HEK293 (cell line): Measurements from ENCODE around the gene WNT11.

ENCODE experiments used
- CTCF ChIA-PET: fragments of 350-600 bp; formaldehyde crosslinking; extraction: SDS; loops from one replicate; lab custom pipeline; 2021; ENCODE audit warnings: antibody characterized with exemption; lab: Yijun Ruan, JAX
- POLR2A ChIA-PET: fragments of 300-600 bp; formaldehyde crosslinking; extraction: SDS; loops from one replicate; lab custom pipeline; 2020; ENCODE audit warnings: antibody characterized with exemption, inconsistent platforms; lab: Yijun Ruan, JAX
- H3K27ac ChIP-seq: fragments of 200-500 bp; sonication (Bioruptor generic); 2 replicates; pipeline ENCODE4 v1.5.1; 2014; ENCODE audit warnings: low read depth, low read length, control low read depth, inconsistent platforms; ENCODE audit errors: extremely low read depth
- H3K36me3 ChIP-seq, 2 experiments: fragments of 200-500 bp in 1 of 2; sonication (Bioruptor generic) in 1 of 2; 1 replicate in 1 of 2; 2 replicates in 1 of 2; pipeline ENCODE4 v1.5.1; 2014 to 2017; ENCODE audit warnings: inconsistent platforms in 2 of 2, low read length in 2 of 2; ENCODE audit not compliant: control insufficient read depth in 2 of 2, insufficient read depth in 1 of 2
- H3K4me1 ChIP-seq: fragments of 200-500 bp; sonication (Bioruptor generic); 2 replicates; pipeline ENCODE4 v1.5.1; 2014; ENCODE audit warnings: mild to moderate bottlenecking, low read length, inconsistent platforms; ENCODE audit not compliant: control insufficient read depth, insufficient read depth
- H3K4me3 ChIP-seq: 2 replicates; pipeline ENCODE4 v1.5.1; 2011; ENCODE audit warnings: low read depth, mild to moderate bottlenecking, control low read depth, low read length, moderate library complexity
- H3K9me3 ChIP-seq: fragments of 200-500 bp; sonication (Bioruptor generic); 2 replicates; pipeline ENCODE4 v1.5.1; 2014; ENCODE audit warnings: low read depth, low read length, inconsistent platforms; ENCODE audit not compliant: control insufficient read depth, insufficient read depth
- BCL11A ChIP-seq: fragments of 450-650 bp; formaldehyde crosslinking; IDR thresholded peaks from 2 replicates; pipeline ENCODE4 v1.5.1; 2016; ENCODE audit warnings: low read depth, missing biosample characterization, missing genetic modification characterization
- CTCF ChIP-seq: fragments of 450-650 bp; formaldehyde crosslinking; IDR thresholded peaks from 2 replicates; pipeline ENCODE4 v1.5.1; 2016; ENCODE audit warnings: missing biosample characterization, missing genetic modification characterization
- GLI2 ChIP-seq: fragments of 450-650 bp; formaldehyde crosslinking; IDR thresholded peaks from 2 replicates; pipeline ENCODE4; 2017; ENCODE audit warnings: missing biosample characterization, missing genetic modification characterization, low read depth, borderline replicate concordance
- SP2 ChIP-seq: fragments of 450-650 bp; formaldehyde crosslinking; IDR thresholded peaks from 2 replicates; pipeline ENCODE4 v1.5.1; 2016; ENCODE audit warnings: missing biosample characterization, missing genetic modification characterization
- ZBTB48 ChIP-seq: fragments of 450-650 bp; formaldehyde crosslinking; IDR thresholded peaks from 2 replicates; pipeline ENCODE4 v1.5.1; 2016; ENCODE audit warnings: missing biosample characterization, missing genetic modification characterization
- ZFP41 ChIP-seq: fragments of 450-650 bp; formaldehyde crosslinking; IDR thresholded peaks from 2 replicates; pipeline ENCODE4 v1.5.1; 2016; ENCODE audit warnings: missing biosample characterization, missing genetic modification characterization, borderline replicate concordance
- ZNF112 ChIP-seq: fragments of 450-650 bp; formaldehyde crosslinking; IDR thresholded peaks from 2 replicates; pipeline ENCODE4 v1.5.0; 2017; ENCODE audit warnings: missing biosample characterization, missing genetic modification characterization
- ZNF184 ChIP-seq: fragments of 450-650 bp; IDR thresholded peaks from 2 replicates; pipeline ENCODE4 v1.5.1; 2018; ENCODE audit warnings: missing biosample characterization, mild to moderate bottlenecking, missing genetic modification characterization
- ZNF221 ChIP-seq: fragments of 450-650 bp; formaldehyde crosslinking; IDR thresholded peaks from 2 replicates; pipeline ENCODE4 v1.5.1; 2017; ENCODE audit warnings: missing biosample characterization, missing genetic modification characterization, borderline replicate concordance
- ZNF223 ChIP-seq: fragments of 450-650 bp; formaldehyde crosslinking; IDR thresholded peaks from 2 replicates; pipeline ENCODE4 v1.5.1; 2016; ENCODE audit warnings: missing biosample characterization, missing genetic modification characterization
- ZNF433 ChIP-seq: fragments of 450-650 bp; formaldehyde crosslinking; IDR thresholded peaks from 2 replicates; pipeline ENCODE4 v1.5.1; 2016; ENCODE audit warnings: missing biosample characterization, missing genetic modification characterization, low read depth
- ZNF501 ChIP-seq: fragments of 450-650 bp; formaldehyde crosslinking; IDR thresholded peaks from 2 replicates; pipeline ENCODE4 v1.5.1; 2016; ENCODE audit warnings: missing biosample characterization, missing genetic modification characterization
- ZNF529 ChIP-seq: fragments of 450-650 bp; formaldehyde crosslinking; IDR thresholded peaks from 2 replicates; pipeline ENCODE4 v1.5.1; 2017; ENCODE audit warnings: missing genetic modification characterization, missing biosample characterization; ENCODE audit not compliant: insufficient replicate concordance
- ZNF639 ChIP-seq: fragments of 450-650 bp; formaldehyde crosslinking; IDR thresholded peaks from 2 replicates; pipeline ENCODE4 v1.5.1; 2016; ENCODE audit warnings: missing biosample characterization, missing genetic modification characterization
- ZNF670 ChIP-seq: fragments of 450-650 bp; formaldehyde crosslinking; IDR thresholded peaks from 2 replicates; pipeline ENCODE4 v1.5.1; 2016; ENCODE audit warnings: missing biosample characterization, missing genetic modification characterization, low read depth
- ZNF768 ChIP-seq: fragments of 450-650 bp; formaldehyde crosslinking; IDR thresholded peaks from 2 replicates; pipeline ENCODE4 v1.5.1; 2018; ENCODE audit warnings: missing biosample characterization, mild to moderate bottlenecking, missing genetic modification characterization
- ZSCAN18 ChIP-seq: fragments of 450-650 bp; formaldehyde crosslinking; IDR thresholded peaks from 2 replicates; pipeline ENCODE4 v1.5.1; 2016; ENCODE audit warnings: missing biosample characterization, missing genetic modification characterization

The WNT11 gene

GRCh38 chr11:76228875-76229149, 22.5 kb upstream of the WNT11 start:
- Histone ChIP-seq H3K9me3 (no peaks in the 10 kb centered on the region), H3K4me1 (no peaks in the 10 kb centered on the region), H3K4me3 (no peak overlapping the region), H3K36me3 (no peaks in the 10 kb centered on the region), H3K27ac (no peak overlapping the region)
- CTCF ChIA-PET: interaction anchor here (0.7 kb wide), 1 partner anchor 492 kb away, joined by 3 read pairs; no protein-coding TSS in a partner anchor
- POLR2A ChIA-PET: no interaction called here
- TF ChIP-seq ZBTB48: no peak
- no peak for TF ChIP-seq ZNF221 (tag by site-specific recombination)
- TF ChIP-seq ZSCAN18: no peak
- TF ChIP-seq ZFP41: no peak
- no peak for TF ChIP-seq ZNF184
- TF ChIP-seq ZNF501 (tag by site-specific recombination): no peak
- no peak for TF ChIP-seq ZNF223 (tag by site-specific recombination)
- TF ChIP-seq BCL11A: no peak
- no peak for TF ChIP-seq SP2 (tag by site-specific recombination)
- no peak for TF ChIP-seq ZNF112 (tag by site-specific recombination)
- no peak for TF ChIP-seq GLI2 (tag by site-specific recombination)

GRCh38 chr11:76228071-76228874, 22.0 kb upstream of the WNT11 start:
- no peaks in the 10 kb centered on the region for H3K36me3 ChIP-seq
- ChIA-PET CTCF (interaction anchor here (0.6 to 1.0 kb wide), 4 partner anchors 10 to 492 kb away, joined by 3 to 4 read pairs (median 3); no protein-coding TSS in a partner anchor), POLR2A (no interaction called here)
- no peak overlapping the region for H3K27ac ChIP-seq
- no peak overlapping the region for H3K4me3 ChIP-seq
- TF ChIP-seq ZNF639 (no peak), ZNF768 (tag by site-specific recombination) (peak; percentile 36; the same call in 1 of the 2 replicates)
- H3K9me3 ChIP-seq: no peaks in the 10 kb centered on the region
- H3K4me1 ChIP-seq: no peaks in the 10 kb centered on the region

- ChIA-PET POLR2A (interaction anchor here (1.2 kb wide), 1 partner anchor 8 kb away, joined by 3 read pairs; no protein-coding TSS in a partner anchor), CTCF (no interaction called here)
- Histone ChIP-seq H3K4me3 (no peak overlapping the region), H3K9me3 (no peaks in the 10 kb centered on the region), H3K4me1 (no peaks in the 10 kb centered on the region), H3K36me3 (no peaks in the 10 kb centered on the region), H3K27ac (no peak overlapping the region)
- no peak for TF ChIP-seq ZNF670 (tag by site-specific recombination)
- no peak for TF ChIP-seq ZNF433 (tag by site-specific recombination)
- TF ChIP-seq ZSCAN18: no peak
- no peak for TF ChIP-seq CTCF (tag by site-specific recombination)
- no peak for TF ChIP-seq ZNF529 (tag by site-specific recombination)
Measured at GRCh38 chr11:76226626-76227025, 20.3 kb upstream of the WNT11 start.
